Fibroblast of lung (primary cell): ENCODE measurements around the gene NRCAM.

ENCODE experiments used
- CTCF ChIP-seq, 2 donors: IDR thresholded peaks in 1 of 2; conservative IDR thresholded peaks in 1 of 2; 1 replicate in 1 of 2; 2 replicates in 1 of 2; pipeline ENCODE4 v1.5.1; 2011 to 2012; ENCODE audit warnings: low read length in 2 of 2, control low read depth in 1 of 2, inconsistent platforms in 1 of 2, low read depth in 1 of 2, mild to moderate bottlenecking in 1 of 2
- EZH2 ChIP-seq: IDR thresholded peaks from 2 replicates; pipeline ENCODE4 v1.5.1; 2012; ENCODE audit warnings: low read length, control low read depth, mild to moderate bottlenecking; ENCODE audit errors: missing control alignments

DNA sequence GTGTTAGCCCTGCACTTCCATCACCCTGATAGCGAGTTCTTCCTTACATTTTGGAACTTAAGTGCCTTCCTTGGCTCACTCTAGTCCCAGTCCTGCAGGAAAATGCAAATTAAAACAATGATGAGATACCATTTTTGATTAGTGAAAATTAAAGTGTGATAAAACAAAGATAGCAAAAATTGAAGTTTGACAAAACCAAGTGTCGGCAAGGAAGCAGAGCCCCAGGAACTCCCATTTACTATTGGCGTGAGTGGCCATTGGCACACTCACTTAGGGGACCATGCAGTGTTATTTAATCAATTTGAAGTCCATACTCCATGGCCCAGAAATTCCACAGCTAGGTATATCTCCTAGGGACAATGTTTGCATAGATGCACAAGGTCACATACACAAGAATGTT lies 354.5 kb downstream of the NRCAM start:
- TF ChIP-seq CTCF (conservative IDR thresholded peaks at IDR 0.05 in 1 of 2, IDR thresholded peaks at IDR 0.05 in 1 of 2; ENCODE audit: low read depth in 1 of 2, low read length in 2 of 2) (no peak), EZH2 (no peak)
